GM20431 (cell line): ENCODE results near the gene IFNL4.

Source experiments
- in situ Hi-C: fragments of 300-500 bp; cut with MseI, MboI; formaldehyde crosslinking; loops from one replicate; pipeline ENCODE4 v1.15.0; 2020; ENCODE audit warnings: low sequenced_read_pairs; ENCODE audit not compliant: unreplicated experiment

The IFNL4 gene

DNA sequence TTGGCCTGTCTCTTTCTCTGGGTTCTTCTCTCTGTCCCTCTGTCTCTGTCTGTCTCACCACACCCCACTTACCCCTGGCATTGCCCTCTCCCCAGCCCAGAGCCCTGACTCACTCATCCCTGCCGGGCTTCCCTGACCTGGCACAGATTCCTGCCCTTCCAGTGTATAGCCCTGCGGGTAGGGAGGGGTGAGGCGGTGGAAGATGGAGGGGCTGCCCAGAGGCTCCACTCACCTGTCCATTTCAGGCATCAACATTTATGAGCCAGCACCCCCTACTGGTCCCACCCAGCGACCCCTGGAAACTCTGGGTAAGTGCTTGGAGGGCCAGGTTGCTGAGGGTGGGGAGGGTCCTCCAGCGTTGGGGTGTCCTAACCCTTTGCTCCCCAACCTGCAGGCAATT lies 50.8 kb downstream of the IFNL4 start:
- in situ Hi-C loops: no loop called here

DNA sequence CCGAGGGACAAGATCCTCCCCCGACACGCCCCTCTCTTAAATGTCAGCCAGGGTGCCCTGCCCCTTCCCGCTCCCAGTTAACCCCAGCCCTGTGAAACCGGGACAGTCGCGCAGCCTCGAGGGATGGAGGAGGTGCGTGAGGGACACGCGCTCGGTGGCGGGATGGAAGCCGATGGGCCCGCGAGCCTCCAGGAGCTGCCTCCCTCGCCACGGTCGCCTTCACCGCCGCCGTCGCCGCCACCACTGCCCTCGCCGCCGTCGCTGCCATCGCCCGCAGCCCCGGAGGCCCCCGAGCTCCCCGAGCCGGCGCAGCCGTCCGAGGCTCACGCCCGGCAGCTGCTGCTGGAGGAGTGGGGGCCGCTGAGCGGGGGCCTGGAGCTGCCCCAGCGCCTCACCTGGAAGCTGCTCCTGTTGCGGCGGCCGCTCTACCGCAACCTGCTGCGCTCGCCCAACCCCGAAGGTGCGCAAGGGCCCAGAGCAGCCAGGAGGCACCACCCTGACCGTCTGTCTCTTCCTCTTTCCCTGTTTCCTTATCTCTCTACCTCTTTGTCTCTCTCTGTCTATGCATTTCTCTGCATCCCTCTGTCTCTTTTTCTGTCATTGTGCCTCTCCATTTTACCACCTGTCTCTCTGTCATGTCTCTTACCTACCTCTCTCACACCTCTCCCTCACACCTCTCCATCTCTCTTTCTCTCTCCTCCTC lies 51.6 kb downstream of the IFNL4 start, which contains the start of gene NCCRP1:
Gene NCCRP1, plus strand, starts transcription at position 105 of the 703 bp plus-strand sequence. Its CDS starts 19 bp downstream, at position 124.
- in situ Hi-C loops: no loop called here

DNA sequence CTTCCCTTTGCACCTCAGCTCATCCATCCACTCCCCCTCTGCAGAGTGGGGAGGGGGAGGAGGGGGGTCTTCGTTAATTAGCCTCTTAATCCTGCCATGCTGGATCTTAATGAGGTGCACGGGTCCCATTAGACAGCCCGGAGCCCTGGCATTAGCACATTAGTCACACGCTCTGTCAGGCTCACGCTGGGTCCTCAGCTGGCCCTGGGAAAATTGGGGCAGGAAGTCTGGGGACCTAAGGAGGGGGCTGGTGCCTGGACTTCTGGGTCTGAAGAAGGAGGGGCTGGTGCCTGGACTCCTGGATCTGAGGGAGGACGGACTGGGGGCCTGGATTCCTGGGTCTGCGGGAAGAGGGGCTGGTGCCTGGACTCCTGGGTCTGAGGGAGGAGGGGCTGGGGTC lies 52.3 kb downstream of the IFNL4 start:
- in situ Hi-C loops: no loop called here
